Keratinocyte (primary cell): ENCODE measurements around the gene BCAS1. TPM values are rescaled to one million over a fixed set of nuclear protein-coding genes. Genes with fewer than 3 reads are reported as not detected.

Experiments
- DNase-seq: peaks from one replicate; pipeline ENCODE4 v3.0.0-alpha.2; 2011; ENCODE audit warnings: low read depth, missing footprints, low spot score
- FAIRE-seq: peaks from 2 replicates; lab custom pipeline; 2011; peaks lifted over from hg19 to GRCh38; lab: Jason Lieb, UNC
- H2AFZ ChIP-seq: 2 replicates; pipeline ENCODE4 v1.6.0; 2012; ENCODE audit warnings: low read length, control low read depth, inconsistent platforms; ENCODE audit not compliant: control insufficient read depth
- H3K27ac ChIP-seq: 2 replicates; pipeline ENCODE4 v1.5.1; 2011; ENCODE audit warnings: low read length; ENCODE audit not compliant: control insufficient read depth, insufficient read depth
- H3K27me3 ChIP-seq: 3 replicates; pipeline ENCODE4 v1.6.0; 2011; ENCODE audit warnings: low read length; ENCODE audit not compliant: control insufficient read depth, insufficient read depth; ENCODE audit errors: extremely low read depth
- H3K36me3 ChIP-seq, 2 experiments: 2 replicates in 1 of 2; 3 replicates in 1 of 2; pipeline ENCODE4 v1.5.1; 2011; ENCODE audit warnings: low read length in 2 of 2, mild to moderate bottlenecking in 1 of 2; ENCODE audit not compliant: control insufficient read depth in 2 of 2, insufficient read depth in 2 of 2; ENCODE audit errors: extremely low read depth in 1 of 2
- H3K4me1 ChIP-seq: 3 replicates; pipeline ENCODE4 v1.5.1; 2011; ENCODE audit warnings: low read length; ENCODE audit not compliant: control insufficient read depth, insufficient read depth; ENCODE audit errors: extremely low read depth
- H3K4me2 ChIP-seq: 3 replicates; pipeline ENCODE4 v1.6.0; 2011; ENCODE audit warnings: low read depth, low read length; ENCODE audit not compliant: control insufficient read depth, insufficient read depth; ENCODE audit errors: extremely low read depth
- H3K4me3 ChIP-seq, 3 experiments: fragments of 200-600 bp in 1 of 3; sonication (generic) in 1 of 3; 2 replicates in 2 of 3; 3 replicates in 1 of 3; pipeline ENCODE4 v1.5.1; 2011 to 2016; ENCODE audit warnings: low read length in 3 of 3, mild to moderate bottlenecking in 3 of 3, control low read depth in 2 of 3, inconsistent platforms in 1 of 3, low read depth in 1 of 3, mixed read lengths in 1 of 3, mixed run types in 1 of 3, moderate library complexity in 1 of 3; ENCODE audit not compliant: control insufficient read depth in 2 of 3, insufficient read depth in 2 of 3; ENCODE audit errors: extremely low read depth in 1 of 3
- H3K79me2 ChIP-seq: 2 replicates; pipeline ENCODE4 v1.6.0; 2012; ENCODE audit warnings: low read length; ENCODE audit not compliant: control insufficient read depth, insufficient read depth
- H3K9ac ChIP-seq: 3 replicates; pipeline ENCODE4 v1.6.0; 2011; ENCODE audit warnings: low read length; ENCODE audit not compliant: control insufficient read depth, insufficient read depth; ENCODE audit errors: extremely low read depth
- H3K9me1 ChIP-seq: 3 replicates; pipeline ENCODE4 v1.6.0; 2011; ENCODE audit warnings: low read length; ENCODE audit not compliant: control insufficient read depth, insufficient read depth; ENCODE audit errors: extremely low read depth
- H3K9me3 ChIP-seq: 2 replicates; pipeline ENCODE4 v1.5.1; 2012; ENCODE audit warnings: low read depth, low read length; ENCODE audit not compliant: control insufficient read depth
- H4K20me1 ChIP-seq: 3 replicates; pipeline ENCODE4 v1.6.0; 2011; ENCODE audit warnings: low read length; ENCODE audit not compliant: control insufficient read depth, insufficient read depth; ENCODE audit errors: extremely low read depth
- EZH2 ChIP-seq: IDR thresholded peaks from one replicate; pipeline ENCODE4 v1.6.1; 2012; ENCODE audit warnings: inconsistent platforms, mild to moderate bottlenecking, low read length, moderate library complexity
- dilution Hi-C: fragments of 300-500 bp; cut with MboI; formaldehyde crosslinking; loops from one replicate; pipeline ENCODE4 v1.7.0; 2020; ENCODE audit warnings: low sequenced_read_pairs; ENCODE audit not compliant: extremely low pct_ligation_motif_present
- polyA plus RNA-seq, 5 experiments: library from polyadenylated mRNA; depleted of rRNA in 3 of 5; stranded (reverse) in 3 of 5; stranded (forward) in 1 of 5; unstranded in 1 of 5; fragments of >200 nt; gene quantifications; 1 replicate in 1 of 5; 2 replicates in 3 of 5; 3 replicates in 1 of 5; pipeline versions ENCODE4 v1.2.1 to v1.2.3, GENCODE V29; 2011 to 2012; ENCODE audit warnings: missing spikeins in 2 of 5, low read depth in 1 of 5, low replicate concordance in 1 of 5
- TF ChIP-seq, protein P1 (sequence below), 3 experiments: IDR thresholded peaks in 1 of 3; conservative IDR thresholded peaks in 1 of 3; optimal IDR thresholded peaks in 1 of 3; 2 replicates in 2 of 3; 3 replicates in 1 of 3; pipeline versions ENCODE3 to v1.5.1; 2011; ENCODE audit warnings: low read length in 3 of 3, mild to moderate bottlenecking in 3 of 3, moderate library complexity in 2 of 3, control low read depth in 1 of 3, inconsistent platforms in 1 of 3; ENCODE audit not compliant: insufficient read depth in 2 of 3; ENCODE audit errors: extremely low read depth in 1 of 3

Gene BCAS1
- polyA plus RNA-seq, 1 donor (not counting 4 experiments of a cell fraction or from before 2014, with no cell fraction given) = not detected

DNA sequence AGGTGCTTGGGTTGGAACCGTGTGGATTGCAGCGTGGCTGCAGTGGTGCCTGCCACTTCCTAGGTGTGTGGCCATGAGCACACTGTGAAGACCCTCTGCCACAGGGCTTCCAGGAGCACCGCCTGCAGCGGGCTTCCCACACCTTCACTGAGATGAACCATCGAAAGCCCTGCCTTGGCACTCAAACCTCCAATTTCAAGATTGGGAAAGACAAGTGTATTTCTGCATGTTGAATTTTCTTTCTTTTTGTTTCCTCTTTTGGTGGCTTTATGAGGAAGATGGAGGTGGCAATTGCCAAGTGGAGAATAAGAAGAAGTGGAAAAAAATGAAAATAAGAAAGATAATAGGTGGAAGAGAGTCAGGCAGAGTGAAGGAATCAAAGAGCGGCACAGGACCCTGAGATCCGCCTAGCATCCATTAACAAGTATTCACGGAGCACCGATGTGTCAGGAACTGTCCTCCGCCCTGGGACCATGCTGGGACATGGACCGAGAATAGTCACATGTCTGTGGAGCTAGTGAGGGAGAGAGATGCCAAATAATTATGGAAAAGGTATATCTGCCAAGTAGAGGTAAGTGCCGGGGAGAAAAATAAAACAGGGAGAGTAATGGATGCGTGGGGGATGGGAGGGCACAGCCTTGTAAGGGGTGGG lies 159.9 kb downstream of the BCAS1 start:
- no peaks in the 10 kb centered on the region for H3K9me1 ChIP-seq
- no peak overlapping the region for H3K4me2 ChIP-seq
- H3K36me3 ChIP-seq = no peaks in the 10 kb centered on the region
- peaks cover 44% of the 10 kb centered on the region for H3K4me1 ChIP-seq
- H3K27ac ChIP-seq = no peak overlapping the region
- H2AFZ ChIP-seq = no peak overlapping the region
- no peaks in the 10 kb centered on the region for H3K27me3 ChIP-seq
- dilution Hi-C loops = no loop called here
- FAIRE-seq (no peak), DNase-seq (no peak)
- no peaks in the 10 kb centered on the region for H3K79me2 ChIP-seq
- no peaks in the 10 kb centered on the region for H4K20me1 ChIP-seq
- no peak overlapping the region for H3K9ac ChIP-seq
- TF ChIP-seq EZH2 = no peak
- TF ChIP-seq, protein P1, sequence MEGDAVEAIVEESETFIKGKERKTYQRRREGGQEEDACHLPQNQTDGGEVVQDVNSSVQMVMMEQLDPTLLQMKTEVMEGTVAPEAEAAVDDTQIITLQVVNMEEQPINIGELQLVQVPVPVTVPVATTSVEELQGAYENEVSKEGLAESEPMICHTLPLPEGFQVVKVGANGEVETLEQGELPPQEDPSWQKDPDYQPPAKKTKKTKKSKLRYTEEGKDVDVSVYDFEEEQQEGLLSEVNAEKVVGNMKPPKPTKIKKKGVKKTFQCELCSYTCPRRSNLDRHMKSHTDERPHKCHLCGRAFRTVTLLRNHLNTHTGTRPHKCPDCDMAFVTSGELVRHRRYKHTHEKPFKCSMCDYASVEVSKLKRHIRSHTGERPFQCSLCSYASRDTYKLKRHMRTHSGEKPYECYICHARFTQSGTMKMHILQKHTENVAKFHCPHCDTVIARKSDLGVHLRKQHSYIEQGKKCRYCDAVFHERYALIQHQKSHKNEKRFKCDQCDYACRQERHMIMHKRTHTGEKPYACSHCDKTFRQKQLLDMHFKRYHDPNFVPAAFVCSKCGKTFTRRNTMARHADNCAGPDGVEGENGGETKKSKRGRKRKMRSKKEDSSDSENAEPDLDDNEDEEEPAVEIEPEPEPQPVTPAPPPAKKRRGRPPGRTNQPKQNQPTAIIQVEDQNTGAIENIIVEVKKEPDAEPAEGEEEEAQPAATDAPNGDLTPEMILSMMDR (optimal IDR thresholded peaks at IDR 0.05 in 1 of 3, IDR thresholded peaks at IDR 0.05 in 1 of 3, conservative IDR thresholded peaks at IDR 0.05 in 1 of 3; ENCODE audit: extremely low read depth in 1 of 3, insufficient read depth in 2 of 3, low read length in 3 of 3) = no peak
- H3K4me3 ChIP-seq = no peak overlapping the region
- no peaks in the 10 kb centered on the region for H3K9me3 ChIP-seq

DNA sequence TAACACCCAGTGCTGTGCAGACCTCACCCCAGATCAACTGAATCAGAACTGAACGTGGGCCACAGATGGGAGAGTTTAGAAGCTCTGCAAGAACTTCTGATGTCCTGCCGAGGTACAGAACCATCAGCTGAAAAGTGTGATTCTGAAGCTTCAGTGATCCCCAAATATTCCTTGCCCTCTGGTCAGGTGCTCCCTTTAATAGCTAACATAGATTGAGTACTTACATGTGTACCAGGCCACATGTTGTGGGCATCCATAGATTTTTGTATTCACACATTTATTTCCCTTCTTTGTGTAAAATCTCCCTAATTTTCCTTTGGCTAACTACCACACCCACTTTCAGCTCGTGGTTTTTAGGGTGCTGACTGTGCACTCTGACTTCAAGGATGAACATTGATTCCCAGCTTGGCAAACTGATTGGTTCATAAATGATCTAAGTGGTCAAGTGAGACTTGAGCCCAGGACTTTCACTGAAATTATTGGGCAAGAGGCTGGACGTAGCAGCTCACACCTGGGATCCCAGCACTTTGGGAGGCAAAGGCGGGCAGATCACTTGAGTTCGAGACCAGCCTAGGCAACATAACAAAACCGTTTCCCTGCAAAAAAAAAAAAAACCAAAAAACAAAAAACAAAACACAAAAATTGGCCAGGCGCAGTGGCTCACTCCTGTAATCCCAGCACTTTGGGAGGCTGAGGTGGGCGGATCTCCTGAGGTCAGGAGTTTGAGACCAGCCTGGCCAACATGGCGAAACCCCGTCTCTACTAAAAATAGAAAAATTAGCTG lies 162.2 kb downstream of the BCAS1 start:
- dilution Hi-C loops = no loop called here
- TF ChIP-seq EZH2 = no peak
- TF ChIP-seq, protein P1 (optimal IDR thresholded peaks at IDR 0.05 in 1 of 3, IDR thresholded peaks at IDR 0.05 in 1 of 3, conservative IDR thresholded peaks at IDR 0.05 in 1 of 3; ENCODE audit: extremely low read depth in 1 of 3, insufficient read depth in 2 of 3, low read length in 3 of 3) = no peak
- H3K4me3 ChIP-seq = no peak overlapping the region
- H2AFZ ChIP-seq = no peak overlapping the region
- H3K36me3 ChIP-seq = no peaks in the 10 kb centered on the region
- no peaks in the 10 kb centered on the region for H3K9me3 ChIP-seq
- DNase-seq (no peak), FAIRE-seq (no peak)
- H3K27ac ChIP-seq = peak overlapping the region; percentile 98
- no peaks in the 10 kb centered on the region for H3K27me3 ChIP-seq
- no peaks in the 10 kb centered on the region for H4K20me1 ChIP-seq
- no peak overlapping the region for H3K4me2 ChIP-seq
- peaks cover 33% of the 10 kb centered on the region for H3K4me1 ChIP-seq
- H3K9me1 ChIP-seq = no peaks in the 10 kb centered on the region
- peak overlapping the region; percentile 48 for H3K9ac ChIP-seq
- no peaks in the 10 kb centered on the region for H3K79me2 ChIP-seq
